SJSA1 (cell line): Measurements from ENCODE around the gene PFKP. TPM values are rescaled to one million over a fixed set of nuclear protein-coding genes. Genes with fewer than 3 reads are reported as not detected.

Experiments used
- DNase-seq, 2 experiments: peaks; one replicate each; pipeline ENCODE4 v3.0.0-alpha.2; 2015 to 2020; ENCODE audit warnings: low spot score in 2 of 2, low read depth in 1 of 2
- H3K27ac ChIP-seq: fragments of 250-450 bp; sonication (Bioruptor Pico); 2 replicates; pipeline ENCODE4 v1.5.1; 2020; ENCODE audit warnings: mild to moderate bottlenecking, moderate library complexity
- H3K27me3 ChIP-seq: fragments of 250-450 bp; sonication (Bioruptor Pico); replicated peaks from 2 replicates; pipeline ENCODE4 v1.5.1; 2020; ENCODE audit warnings: mild to moderate bottlenecking, moderate library complexity
- H3K36me3 ChIP-seq: fragments of 250-450 bp; sonication (Bioruptor Pico); 2 replicates; pipeline ENCODE4 v1.5.1; 2020; ENCODE audit warnings: mild to moderate bottlenecking
- H3K4me1 ChIP-seq: fragments of 250-450 bp; sonication (Bioruptor Pico); replicated peaks from 2 replicates; pipeline ENCODE4 v1.6.1; 2021; ENCODE audit warnings: mild to moderate bottlenecking
- H3K4me3 ChIP-seq: fragments of 250-450 bp; sonication (Bioruptor Pico); 2 replicates; pipeline ENCODE4 v1.5.1; 2020; ENCODE audit warnings: mild to moderate bottlenecking
- H3K9me3 ChIP-seq: fragments of 250-450 bp; sonication (Bioruptor Pico); replicated peaks from 2 replicates; pipeline ENCODE4 v1.5.1; 2020; ENCODE audit warnings: mild to moderate bottlenecking
- total RNA-seq: library from RNA; depleted of rRNA; stranded (reverse); fragments of >200 nt; shearing (Covaris generic); gene quantifications from 2 replicates; pipeline ENCODE4 v1.2.3, GENCODE V29; 2014

The PFKP gene
- total RNA-seq, 1 experiment from 2014 or later, result 604 TPM

- DNase-seq, result no peak
- Histone ChIP-seq H3K27ac (no peak overlapping the region), H3K27me3 (no peaks in the 10 kb centered on the region), H3K4me3 (no peak overlapping the region), H3K9me3 (no peaks in the 10 kb centered on the region), H3K36me3 (peaks cover 89% of the 10 kb centered on the region), H3K4me1 (peaks cover 30% of the 10 kb centered on the region)
Measured at GRCh38 chr10:3111621-3112163, 44.3 kb downstream of the PFKP start.

- Histone ChIP-seq H3K27me3 (no peaks in the 10 kb centered on the region), H3K36me3 (peaks cover 95% of the 10 kb centered on the region), H3K27ac (no peak overlapping the region), H3K4me3 (no peak overlapping the region), H3K4me1 (peaks cover 15% of the 10 kb centered on the region; the same call in 1 of the 2 replicates), H3K9me3 (no peaks in the 10 kb centered on the region)
- DNase-seq, result no peak
Measured at GRCh38 chr10:3113343-3113720, 46.0 kb downstream of the PFKP start.

GRCh38 chr10:3115685-3116084 is 48.3 kb downstream of the PFKP start:
- no peak overlapping the region for H3K27ac ChIP-seq
- H3K9me3 ChIP-seq, result no peaks in the 10 kb centered on the region
- no peak for DNase-seq
- H3K27me3 ChIP-seq, result no peaks in the 10 kb centered on the region
- H3K36me3 ChIP-seq, result peaks cover 95% of the 10 kb centered on the region
- H3K4me3 ChIP-seq, result no peak overlapping the region
- H3K4me1 ChIP-seq, result peaks cover 3% of the 10 kb centered on the region; the same call in 1 of the 2 replicates

GRCh38 chr10:3116508-3117100 is 49.3 kb downstream of the PFKP start:
- Histone ChIP-seq H3K27me3 (no peaks in the 10 kb centered on the region), H3K36me3 (peaks cover 94% of the 10 kb centered on the region), H3K9me3 (no peaks in the 10 kb centered on the region), H3K4me3 (no peak overlapping the region), H3K27ac (no peak overlapping the region), H3K4me1 (no peaks in the 10 kb centered on the region)
- DNase-seq, result no peak

- H3K9me3 ChIP-seq, result no peaks in the 10 kb centered on the region
- H3K27me3 ChIP-seq, result no peaks in the 10 kb centered on the region
- H3K27ac ChIP-seq, result no peak overlapping the region
- DNase-seq, result no peak
- no peak overlapping the region for H3K4me3 ChIP-seq
- peaks cover 7% of the 10 kb centered on the region for H3K4me1 ChIP-seq
- peaks cover 93% of the 10 kb centered on the region for H3K36me3 ChIP-seq
Measured at GRCh38 chr10:3117486-3117885, 50.1 kb downstream of the PFKP start.

- H3K9me3 ChIP-seq, result no peaks in the 10 kb centered on the region
- H3K27me3 ChIP-seq, result no peaks in the 10 kb centered on the region
- H3K36me3 ChIP-seq, result peaks cover 93% of the 10 kb centered on the region
- no peak for DNase-seq
- no peak overlapping the region for H3K27ac ChIP-seq
- peaks cover 18% of the 10 kb centered on the region for H3K4me1 ChIP-seq
- H3K4me3 ChIP-seq, result no peak overlapping the region
Measured at GRCh38 chr10:3118641-3119091, 51.3 kb downstream of the PFKP start.

GRCh38 chr10:3119796-3120459 is 52.6 kb downstream of the PFKP start:
- no peak for DNase-seq
- H3K27ac ChIP-seq, result no peak overlapping the region
- H3K9me3 ChIP-seq, result no peaks in the 10 kb centered on the region
- H3K27me3 ChIP-seq, result no peaks in the 10 kb centered on the region
- H3K4me1 ChIP-seq, result peaks cover 18% of the 10 kb centered on the region
- no peak overlapping the region for H3K4me3 ChIP-seq
- H3K36me3 ChIP-seq, result peaks cover 93% of the 10 kb centered on the region

- Histone ChIP-seq H3K4me1 (peaks cover 18% of the 10 kb centered on the region), H3K27ac (peak overlapping the region; percentile 65), H3K36me3 (peaks cover 98% of the 10 kb centered on the region), H3K27me3 (no peaks in the 10 kb centered on the region), H3K9me3 (no peaks in the 10 kb centered on the region), H3K4me3 (no peak overlapping the region)
- DNase-seq, result no peak
Measured at GRCh38 chr10:3122034-3122433, 54.7 kb downstream of the PFKP start.

- no peak overlapping the region for H3K4me3 ChIP-seq
- DNase-seq, result peak; percentile 83 to 89
- no peaks in the 10 kb centered on the region for H3K9me3 ChIP-seq
- H3K27me3 ChIP-seq, result no peaks in the 10 kb centered on the region
- H3K4me1 ChIP-seq, result peaks cover 18% of the 10 kb centered on the region
- H3K27ac ChIP-seq, result peak overlapping the region; percentile 65
- H3K36me3 ChIP-seq, result peaks cover 98% of the 10 kb centered on the region
Measured at GRCh38 chr10:3122486-3123205, 55.3 kb downstream of the PFKP start.

GRCh38 chr10:3123571-3124411 is 56.4 kb downstream of the PFKP start:
- peaks cover 98% of the 10 kb centered on the region for H3K36me3 ChIP-seq
- H3K27ac ChIP-seq, result no peak overlapping the region
- no peak for DNase-seq

GRCh38 chr10:3124412-3125175 is 57.2 kb downstream of the PFKP start:
- DNase-seq, result no peak
- Histone ChIP-seq H3K4me3 (no peak overlapping the region), H3K4me1 (peaks cover 18% of the 10 kb centered on the region), H3K27me3 (no peaks in the 10 kb centered on the region), H3K9me3 (no peaks in the 10 kb centered on the region), H3K27ac (no peak overlapping the region), H3K36me3 (peaks cover 98% of the 10 kb centered on the region)

More at GRCh38 chr10:3123571-3124411, 56.4 kb downstream of the PFKP start:
- Histone ChIP-seq H3K27me3 (no peaks in the 10 kb centered on the region), H3K4me1 (peaks cover 18% of the 10 kb centered on the region), H3K4me3 (no peak overlapping the region), H3K9me3 (no peaks in the 10 kb centered on the region)

GRCh38 chr10:3125527-3126170 is 58.3 kb downstream of the PFKP start:
- Histone ChIP-seq H3K4me1 (peaks cover 18% of the 10 kb centered on the region), H3K9me3 (no peaks in the 10 kb centered on the region), H3K27ac (no peak overlapping the region), H3K27me3 (no peaks in the 10 kb centered on the region), H3K36me3 (peaks cover 98% of the 10 kb centered on the region), H3K4me3 (no peak overlapping the region)
- DNase-seq, result no peak
